ENCODE data around the gene UBE3D.

DNA sequence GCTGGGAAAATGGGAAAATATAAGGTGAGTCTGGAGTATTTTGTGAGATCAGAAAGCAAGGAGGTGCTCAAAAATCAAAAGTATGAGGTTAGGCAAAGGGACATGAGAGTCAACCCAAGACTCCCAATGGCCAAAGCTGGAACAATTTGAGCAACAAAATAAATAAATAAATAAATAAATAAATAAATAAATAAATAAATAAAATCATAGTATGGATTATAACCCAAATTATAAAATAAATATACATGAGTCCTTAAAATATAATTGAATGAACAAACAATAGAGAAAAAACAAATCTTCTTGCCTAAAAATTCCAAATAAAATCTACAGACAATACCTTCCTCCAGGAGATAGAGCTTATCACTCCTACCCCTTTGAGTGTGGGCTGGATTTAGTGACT is 69.5 kb downstream of the UBE3D start:
- TF ChIP-seq, protein P1, sequence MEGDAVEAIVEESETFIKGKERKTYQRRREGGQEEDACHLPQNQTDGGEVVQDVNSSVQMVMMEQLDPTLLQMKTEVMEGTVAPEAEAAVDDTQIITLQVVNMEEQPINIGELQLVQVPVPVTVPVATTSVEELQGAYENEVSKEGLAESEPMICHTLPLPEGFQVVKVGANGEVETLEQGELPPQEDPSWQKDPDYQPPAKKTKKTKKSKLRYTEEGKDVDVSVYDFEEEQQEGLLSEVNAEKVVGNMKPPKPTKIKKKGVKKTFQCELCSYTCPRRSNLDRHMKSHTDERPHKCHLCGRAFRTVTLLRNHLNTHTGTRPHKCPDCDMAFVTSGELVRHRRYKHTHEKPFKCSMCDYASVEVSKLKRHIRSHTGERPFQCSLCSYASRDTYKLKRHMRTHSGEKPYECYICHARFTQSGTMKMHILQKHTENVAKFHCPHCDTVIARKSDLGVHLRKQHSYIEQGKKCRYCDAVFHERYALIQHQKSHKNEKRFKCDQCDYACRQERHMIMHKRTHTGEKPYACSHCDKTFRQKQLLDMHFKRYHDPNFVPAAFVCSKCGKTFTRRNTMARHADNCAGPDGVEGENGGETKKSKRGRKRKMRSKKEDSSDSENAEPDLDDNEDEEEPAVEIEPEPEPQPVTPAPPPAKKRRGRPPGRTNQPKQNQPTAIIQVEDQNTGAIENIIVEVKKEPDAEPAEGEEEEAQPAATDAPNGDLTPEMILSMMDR (IDR thresholded peaks at IDR 0.05): no peak
- TF ChIP-seq, protein P2, sequence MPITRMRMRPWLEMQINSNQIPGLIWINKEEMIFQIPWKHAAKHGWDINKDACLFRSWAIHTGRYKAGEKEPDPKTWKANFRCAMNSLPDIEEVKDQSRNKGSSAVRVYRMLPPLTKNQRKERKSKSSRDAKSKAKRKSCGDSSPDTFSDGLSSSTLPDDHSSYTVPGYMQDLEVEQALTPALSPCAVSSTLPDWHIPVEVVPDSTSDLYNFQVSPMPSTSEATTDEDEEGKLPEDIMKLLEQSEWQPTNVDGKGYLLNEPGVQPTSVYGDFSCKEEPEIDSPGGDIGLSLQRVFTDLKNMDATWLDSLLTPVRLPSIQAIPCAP (CRISPR knock-in tag; IDR thresholded peaks at IDR 0.05): no peak
- TF ChIP-seq, protein P3, sequence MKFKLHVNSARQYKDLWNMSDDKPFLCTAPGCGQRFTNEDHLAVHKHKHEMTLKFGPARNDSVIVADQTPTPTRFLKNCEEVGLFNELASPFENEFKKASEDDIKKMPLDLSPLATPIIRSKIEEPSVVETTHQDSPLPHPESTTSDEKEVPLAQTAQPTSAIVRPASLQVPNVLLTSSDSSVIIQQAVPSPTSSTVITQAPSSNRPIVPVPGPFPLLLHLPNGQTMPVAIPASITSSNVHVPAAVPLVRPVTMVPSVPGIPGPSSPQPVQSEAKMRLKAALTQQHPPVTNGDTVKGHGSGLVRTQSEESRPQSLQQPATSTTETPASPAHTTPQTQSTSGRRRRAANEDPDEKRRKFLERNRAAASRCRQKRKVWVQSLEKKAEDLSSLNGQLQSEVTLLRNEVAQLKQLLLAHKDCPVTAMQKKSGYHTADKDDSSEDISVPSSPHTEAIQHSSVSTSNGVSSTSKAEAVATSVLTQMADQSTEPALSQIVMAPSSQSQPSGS (CRISPR knock-in tag; IDR thresholded peaks at IDR 0.05; ENCODE audit: borderline replicate concordance, low read depth): no peak
- TF ChIP-seq, protein P4, sequence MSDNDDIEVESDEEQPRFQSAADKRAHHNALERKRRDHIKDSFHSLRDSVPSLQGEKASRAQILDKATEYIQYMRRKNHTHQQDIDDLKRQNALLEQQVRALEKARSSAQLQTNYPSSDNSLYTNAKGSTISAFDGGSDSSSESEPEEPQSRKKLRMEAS (CRISPR knock-in tag; IDR thresholded peaks at IDR 0.05): no peak
- TF ChIP-seq SP1 (CRISPR knock-in tag; conservative IDR thresholded peaks at IDR 0.05): no peak
- TF ChIP-seq TCF7 (CRISPR knock-in tag; IDR thresholded peaks at IDR 0.05; ENCODE audit: low read depth): no peak
- no peak for TF ChIP-seq NFYB (CRISPR knock-in tag; conservative IDR thresholded peaks at IDR 0.05; ENCODE audit: low read depth)
- TF ChIP-seq, protein P5, sequence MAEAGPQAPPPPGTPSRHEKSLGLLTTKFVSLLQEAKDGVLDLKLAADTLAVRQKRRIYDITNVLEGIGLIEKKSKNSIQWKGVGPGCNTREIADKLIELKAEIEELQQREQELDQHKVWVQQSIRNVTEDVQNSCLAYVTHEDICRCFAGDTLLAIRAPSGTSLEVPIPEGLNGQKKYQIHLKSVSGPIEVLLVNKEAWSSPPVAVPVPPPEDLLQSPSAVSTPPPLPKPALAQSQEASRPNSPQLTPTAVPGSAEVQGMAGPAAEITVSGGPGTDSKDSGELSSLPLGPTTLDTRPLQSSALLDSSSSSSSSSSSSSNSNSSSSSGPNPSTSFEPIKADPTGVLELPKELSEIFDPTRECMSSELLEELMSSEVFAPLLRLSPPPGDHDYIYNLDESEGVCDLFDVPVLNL (CRISPR knock-in tag; IDR thresholded peaks at IDR 0.05; ENCODE audit: borderline replicate concordance, low read depth): no peak
- TF ChIP-seq, protein P6, sequence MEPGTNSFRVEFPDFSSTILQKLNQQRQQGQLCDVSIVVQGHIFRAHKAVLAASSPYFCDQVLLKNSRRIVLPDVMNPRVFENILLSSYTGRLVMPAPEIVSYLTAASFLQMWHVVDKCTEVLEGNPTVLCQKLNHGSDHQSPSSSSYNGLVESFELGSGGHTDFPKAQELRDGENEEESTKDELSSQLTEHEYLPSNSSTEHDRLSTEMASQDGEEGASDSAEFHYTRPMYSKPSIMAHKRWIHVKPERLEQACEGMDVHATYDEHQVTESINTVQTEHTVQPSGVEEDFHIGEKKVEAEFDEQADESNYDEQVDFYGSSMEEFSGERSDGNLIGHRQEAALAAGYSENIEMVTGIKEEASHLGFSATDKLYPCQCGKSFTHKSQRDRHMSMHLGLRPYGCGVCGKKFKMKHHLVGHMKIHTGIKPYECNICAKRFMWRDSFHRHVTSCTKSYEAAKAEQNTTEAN (CRISPR knock-in tag; IDR thresholded peaks at IDR 0.05): no peak
- no peak for TF ChIP-seq ZNF138 (CRISPR knock-in tag; conservative IDR thresholded peaks at IDR 0.05)
